Measurements from ENCODE around the gene TMEM108.

TMEM108 gene

DNA sequence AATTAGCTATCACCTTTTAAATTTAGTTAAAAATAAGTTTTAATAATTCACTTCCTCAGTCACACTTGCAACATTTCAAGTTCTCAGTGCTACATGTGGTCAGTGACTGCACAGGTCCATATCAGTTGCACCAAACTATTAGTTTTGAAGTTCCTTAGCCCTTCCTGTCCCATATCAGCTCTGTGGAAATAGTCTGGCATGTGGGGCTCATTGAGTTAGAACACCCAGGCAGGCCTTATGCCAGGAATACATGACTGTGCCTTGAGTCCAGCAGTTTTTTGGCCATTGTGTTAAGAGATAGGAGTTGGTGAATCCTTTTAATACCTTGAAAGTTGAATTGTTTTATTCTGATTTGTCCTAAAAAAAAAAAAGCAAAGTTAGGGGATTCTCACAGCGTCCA, 207.9 kb downstream of the TMEM108 start:
- DNase-seq: no peak

DNA sequence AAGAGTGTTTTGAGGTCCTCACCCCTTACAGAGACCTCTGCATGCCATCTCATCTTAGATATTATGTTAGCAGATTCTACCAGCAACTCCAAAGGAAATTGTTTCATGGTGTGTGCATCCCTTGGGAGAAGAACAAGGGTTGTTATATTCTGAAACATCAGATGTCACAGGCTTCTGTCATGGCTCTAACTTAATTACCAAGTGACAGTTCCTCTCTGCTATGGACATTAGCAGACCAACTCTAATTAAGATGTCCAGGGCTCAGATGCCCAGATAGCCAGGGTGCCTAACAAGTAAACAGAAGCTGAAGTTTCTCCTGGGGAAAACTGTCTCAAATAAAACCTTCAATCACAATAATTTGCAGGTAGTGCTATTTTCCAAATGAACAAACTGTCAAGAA, 208.6 kb downstream of the TMEM108 start:
- no peak for DNase-seq

DNA sequence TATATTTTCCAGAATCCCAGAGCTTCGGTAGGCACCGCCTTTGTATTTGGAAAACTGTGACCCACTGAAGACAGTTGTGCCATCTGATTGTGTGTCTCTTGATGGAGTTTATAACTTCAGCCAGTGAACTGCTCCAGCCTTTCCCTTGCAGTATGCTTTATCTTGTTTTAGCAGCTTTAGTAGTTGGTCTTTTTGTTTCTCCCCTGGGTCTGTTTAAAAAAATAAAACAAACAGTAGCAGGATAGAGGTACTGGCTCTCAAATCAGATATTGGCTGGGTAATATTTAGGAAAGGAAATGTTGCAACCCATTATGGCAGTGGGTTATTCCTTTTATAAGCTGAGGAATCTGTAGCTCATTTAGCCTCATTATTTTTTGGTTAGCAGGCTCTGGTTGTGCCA, 210.2 kb downstream of the TMEM108 start:
- no peak for DNase-seq

DNA sequence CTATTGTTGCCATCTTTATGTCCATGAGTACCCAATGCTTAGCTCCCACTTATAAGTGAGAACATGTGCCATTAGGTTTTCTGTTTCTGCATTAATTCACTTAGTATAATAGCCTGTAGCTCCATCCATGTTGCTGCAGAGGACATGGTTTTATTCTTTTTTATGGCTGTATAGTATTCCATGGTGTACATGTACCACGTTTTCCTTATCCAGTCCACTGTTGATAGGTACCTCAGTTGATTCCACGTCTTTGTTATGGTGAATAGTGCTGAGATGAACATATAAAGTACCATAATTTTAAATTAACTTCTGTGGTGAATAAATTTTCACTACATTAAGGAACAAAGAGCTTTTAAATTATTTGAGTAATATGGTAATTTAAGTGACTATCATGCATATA, 211.3 kb downstream of the TMEM108 start:
- DNase-seq: no peak

DNA sequence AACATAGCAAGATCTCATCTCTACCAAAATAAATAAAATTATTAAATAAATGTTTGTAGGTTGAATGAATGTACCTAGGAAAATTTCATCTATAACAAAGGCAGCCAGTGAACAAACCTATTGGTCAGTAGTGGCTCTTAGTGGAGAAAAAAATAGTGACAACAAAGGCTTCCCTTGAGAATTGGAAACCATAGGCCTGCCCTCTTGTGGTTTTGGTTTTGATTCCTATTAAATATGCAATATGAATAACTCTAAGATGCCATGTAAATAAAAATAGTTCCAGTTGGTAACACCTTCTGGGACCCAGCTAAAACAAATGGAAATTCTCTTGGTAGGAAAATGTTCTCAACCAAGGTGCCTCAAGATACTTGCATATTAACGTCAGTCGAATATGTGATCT, 216.0 kb downstream of the TMEM108 start:
- no peak for DNase-seq

DNA sequence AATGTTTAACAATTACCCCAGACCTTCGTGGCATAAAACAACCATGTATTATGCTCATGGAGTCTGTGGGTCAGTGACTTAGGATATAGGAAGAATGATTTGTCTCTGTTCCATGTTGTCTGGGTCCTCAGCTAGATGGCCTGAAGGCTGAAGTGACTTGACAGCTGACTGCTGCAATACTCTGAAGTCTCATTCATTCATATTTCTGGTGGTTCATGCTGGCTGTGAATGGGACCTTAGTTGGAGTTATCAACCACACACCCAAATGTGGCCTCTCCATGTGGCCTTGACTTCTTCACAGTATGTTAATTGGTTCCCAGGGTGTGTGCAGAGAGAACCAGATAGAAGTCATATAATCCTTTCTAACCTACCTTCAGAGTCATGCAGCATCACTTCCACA, 216.5 kb downstream of the TMEM108 start:
- no peak for DNase-seq

DNA sequence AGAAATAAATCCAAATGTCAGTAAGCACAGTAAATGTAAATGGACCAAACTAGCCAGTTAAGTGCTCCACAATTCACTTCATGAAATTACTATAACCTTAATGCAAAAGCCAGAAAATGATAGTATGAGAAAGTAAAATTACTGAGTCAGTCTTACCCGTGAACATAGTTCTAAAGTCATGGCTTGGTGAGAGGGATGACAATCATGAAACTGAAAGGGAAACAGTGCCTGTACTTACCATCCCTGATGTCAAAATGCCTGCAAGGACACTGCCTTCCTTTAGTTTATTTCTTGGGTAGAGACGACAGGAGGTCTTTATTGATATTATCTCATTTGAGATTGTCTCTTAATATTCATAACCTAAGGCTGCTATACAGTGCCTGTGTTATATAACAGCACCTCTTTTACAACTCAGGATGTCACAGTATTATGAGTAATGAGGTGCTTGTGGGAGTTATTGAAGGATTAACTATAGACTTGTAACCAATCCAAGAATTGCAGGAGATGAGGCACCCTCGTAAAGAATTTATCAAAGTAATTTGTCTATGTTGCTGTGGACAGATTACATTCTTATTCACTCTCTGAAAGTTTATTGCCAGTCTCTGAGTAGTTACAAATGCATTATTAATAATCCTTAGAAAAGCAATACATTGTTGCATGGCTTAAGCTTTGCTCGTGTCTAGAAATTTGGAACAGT, 218.7 kb downstream of the TMEM108 start:
- DNase-seq: peak; percentile 41

DNA sequence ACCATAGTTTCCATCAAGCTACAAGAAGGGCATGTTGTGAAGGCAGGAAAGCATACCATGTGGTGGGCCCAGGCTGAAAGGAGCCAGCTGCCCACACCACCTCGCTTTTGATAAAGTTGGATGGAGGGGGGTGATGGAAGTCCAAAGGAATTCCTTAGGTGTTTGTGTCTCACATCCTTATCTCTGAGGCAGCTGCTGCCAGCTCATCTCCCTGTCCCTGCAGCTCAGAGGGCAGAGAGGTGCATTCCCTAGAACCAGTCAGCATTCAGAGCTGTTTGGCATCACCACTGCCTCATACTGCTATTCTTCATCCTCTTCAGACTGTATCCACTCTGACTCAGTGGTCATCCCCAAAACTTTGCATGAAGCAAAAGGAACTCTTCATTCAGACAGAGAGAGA, 220.2 kb downstream of the TMEM108 start:
- DNase-seq: no peak

DNA sequence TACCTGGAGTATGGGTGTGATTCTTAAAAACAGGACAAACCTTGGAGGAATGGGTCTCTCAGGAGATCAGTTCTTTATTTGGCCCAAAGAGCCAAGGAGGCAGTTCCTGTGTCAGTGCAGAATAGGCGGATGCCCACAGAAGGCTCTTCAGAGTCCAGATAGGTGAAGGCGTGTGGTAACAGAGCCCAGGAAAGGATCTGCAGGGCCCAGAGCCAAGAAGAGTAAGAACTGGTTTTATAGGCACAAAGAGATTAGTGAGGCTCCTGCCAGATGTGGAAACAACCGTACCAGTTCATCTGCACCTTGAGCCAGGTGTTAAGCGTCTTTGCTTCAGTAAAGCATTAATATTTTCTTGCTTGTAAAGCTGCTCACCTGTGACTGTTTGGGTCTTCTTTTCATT, 221.6 kb downstream of the TMEM108 start:
- no peak for DNase-seq

DNA sequence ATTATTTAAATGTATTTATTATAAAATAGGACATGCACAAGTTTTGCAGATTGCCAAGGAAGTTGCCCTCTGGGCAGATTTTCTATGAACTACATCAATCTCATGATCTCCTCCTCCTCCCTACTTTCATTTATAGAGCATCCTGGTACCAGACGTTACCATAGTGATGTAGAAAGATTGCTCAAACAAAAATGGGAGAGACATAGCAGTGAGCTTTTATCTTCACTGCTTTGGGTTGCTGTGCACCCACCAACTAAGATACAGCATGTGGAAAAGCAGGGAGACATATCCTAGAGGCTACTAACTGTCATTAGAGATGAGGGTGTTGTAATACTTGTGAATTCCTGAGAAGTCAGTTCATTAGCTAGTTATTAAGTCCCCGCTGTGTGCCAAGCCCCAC, 224.1 kb downstream of the TMEM108 start:
- DNase-seq: no peak

DNA sequence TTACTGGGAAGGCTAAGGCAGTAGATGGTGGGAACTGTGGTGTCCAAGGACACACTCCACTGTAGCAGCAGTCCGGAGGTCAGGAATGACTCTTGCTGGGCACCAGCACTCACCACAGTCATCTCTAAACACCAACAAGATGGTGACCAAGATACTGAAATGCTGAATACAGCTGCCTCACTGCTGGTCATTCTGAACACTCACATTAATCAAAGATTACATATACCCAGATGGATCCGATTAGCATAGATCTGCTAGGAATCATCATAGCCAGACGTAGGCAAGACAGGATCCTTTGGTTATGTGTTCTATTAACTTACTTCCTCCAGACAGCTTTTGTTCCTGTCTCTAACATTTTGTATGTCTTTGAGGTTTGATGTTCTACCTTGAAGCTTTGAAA, 226.7 kb downstream of the TMEM108 start:
- peak; percentile 27 for DNase-seq

DNA sequence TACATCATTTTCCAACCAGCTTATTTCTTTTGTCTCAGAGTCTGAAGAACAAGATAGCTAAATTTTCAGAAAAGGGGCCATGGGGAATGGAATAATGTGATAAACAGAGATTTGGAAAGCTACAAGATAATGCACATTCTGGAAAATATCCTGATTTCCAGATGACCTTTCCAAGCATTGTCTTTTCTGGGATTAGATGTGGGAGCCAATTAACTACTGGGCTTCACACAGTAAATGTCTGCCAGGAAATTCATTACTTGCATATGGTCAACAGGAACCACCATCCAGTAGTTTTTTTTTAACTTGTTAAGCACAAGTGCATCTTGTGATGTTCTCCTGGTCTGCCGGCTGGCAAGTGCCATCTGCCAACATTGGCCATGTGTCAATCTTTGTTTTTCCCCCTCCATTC, 230.5 kb downstream of the TMEM108 start:
- DNase-seq: no peak

DNA sequence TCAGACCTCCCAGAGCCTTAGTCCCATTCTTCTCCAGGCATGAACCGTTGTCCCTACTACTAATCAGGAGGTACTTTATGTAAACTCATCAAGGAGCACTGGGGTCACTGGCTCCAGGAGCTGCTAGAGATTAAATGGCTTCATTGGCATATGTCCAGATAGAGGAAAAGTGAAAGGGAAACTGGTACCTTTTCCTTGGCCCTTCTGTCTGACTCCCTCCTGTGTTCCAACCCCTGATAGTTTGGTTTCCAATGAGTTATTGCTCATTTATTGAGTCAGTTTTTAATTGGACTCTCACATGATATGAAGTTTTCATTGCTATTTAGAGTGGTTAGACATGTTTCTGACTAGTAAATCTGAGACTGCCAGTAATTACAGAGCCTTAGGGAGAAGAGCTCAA, 231.2 kb downstream of the TMEM108 start:
- no peak for DNase-seq

DNA sequence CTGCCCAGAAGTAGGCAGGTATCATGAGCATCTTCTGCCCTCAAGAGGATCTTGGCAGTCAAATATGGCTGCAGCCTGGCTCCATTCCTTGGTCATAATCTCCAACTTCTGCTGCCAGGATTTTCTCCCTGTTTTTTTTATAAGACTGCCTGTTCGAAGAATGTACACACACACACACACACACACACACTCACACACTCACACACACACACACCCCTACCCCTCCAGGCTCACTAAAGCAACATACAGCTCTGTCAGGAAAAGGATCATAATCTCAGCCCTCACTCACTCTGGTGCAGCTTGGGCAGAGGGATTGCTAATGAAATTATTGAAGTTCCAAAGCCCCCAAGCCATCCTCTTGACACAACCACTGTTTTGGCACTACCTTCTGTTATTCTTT, 232.4 kb downstream of the TMEM108 start:
- DNase-seq: no peak

DNA sequence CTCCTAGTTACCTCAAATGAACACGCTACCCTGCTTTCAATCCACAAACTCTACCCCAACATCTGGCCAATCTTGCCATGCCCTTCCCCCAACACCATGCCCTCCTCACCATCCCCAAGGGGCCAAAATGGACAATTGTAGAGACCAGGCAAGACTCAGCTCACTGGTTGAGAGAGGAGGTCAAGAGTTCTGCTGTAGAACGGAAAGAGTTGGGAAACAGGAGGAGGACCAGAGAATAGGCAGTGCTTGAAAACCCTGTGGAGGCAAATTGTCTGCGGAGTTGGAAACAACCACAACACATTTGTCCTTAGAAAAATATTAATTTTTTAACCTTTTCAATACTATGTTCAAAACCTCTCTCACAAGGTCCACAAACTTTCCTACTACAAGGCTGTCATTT, 232.9 kb downstream of the TMEM108 start:
- DNase-seq: no peak

DNA sequence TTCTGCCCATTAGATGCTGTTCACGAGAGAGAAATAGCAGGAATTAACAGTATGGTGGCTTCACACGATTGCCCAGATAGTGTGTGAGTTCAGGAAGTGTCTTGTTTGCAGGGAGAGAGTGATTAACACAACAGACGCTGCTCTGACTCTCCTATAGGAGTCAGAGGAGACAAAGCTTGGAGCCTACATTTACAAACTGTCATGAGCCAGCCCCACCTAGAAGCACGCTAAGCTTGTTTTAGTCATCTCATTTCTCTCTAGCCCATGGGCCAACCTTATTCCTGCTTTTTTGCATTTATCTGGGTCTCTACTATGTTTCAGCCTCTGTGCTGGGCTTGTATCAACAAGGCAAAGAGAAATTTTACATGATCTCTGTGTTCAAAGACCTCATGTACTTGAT, 233.3 kb downstream of the TMEM108 start:
- DNase-seq: no peak

DNA sequence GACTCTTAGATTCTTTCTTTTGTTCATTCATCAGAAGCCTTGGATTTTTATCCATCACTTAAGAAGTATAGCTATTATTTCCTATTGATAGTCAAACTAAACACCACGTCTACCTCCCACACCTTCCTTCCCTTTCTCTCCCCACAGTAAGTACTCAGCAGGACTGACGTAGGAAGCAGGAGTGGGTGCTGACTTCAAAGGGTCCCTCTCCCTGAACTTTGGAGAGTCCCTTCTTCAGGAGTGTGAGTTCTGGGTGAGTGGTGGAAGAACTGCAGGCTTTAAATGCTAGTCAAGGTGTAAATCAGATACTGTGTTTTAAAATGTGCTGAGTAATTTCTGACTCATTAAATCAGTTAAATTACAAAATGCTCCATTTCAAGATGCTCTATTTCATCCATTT, 235.2 kb downstream of the TMEM108 start:
- no peak for DNase-seq

DNA sequence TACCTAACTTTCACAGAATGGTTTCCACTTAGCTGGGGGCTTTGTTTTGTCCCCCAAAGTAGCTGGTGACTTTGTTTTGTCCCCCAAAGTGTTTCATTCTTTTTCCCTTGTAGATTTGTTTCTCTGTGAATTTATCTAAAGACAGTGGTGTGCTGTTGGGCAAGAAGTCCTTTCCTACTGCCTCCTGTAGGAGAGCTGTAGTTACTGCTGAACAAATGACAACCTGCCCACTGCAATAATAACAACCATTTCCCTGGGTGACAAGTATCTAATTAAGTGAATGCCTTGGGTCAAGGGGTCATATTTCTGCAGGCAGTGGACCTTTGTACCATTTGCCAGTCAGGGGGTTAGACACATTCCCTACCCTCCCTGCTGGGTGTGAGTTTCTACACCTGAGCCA, 236.3 kb downstream of the TMEM108 start:
- no peak for DNase-seq

DNA sequence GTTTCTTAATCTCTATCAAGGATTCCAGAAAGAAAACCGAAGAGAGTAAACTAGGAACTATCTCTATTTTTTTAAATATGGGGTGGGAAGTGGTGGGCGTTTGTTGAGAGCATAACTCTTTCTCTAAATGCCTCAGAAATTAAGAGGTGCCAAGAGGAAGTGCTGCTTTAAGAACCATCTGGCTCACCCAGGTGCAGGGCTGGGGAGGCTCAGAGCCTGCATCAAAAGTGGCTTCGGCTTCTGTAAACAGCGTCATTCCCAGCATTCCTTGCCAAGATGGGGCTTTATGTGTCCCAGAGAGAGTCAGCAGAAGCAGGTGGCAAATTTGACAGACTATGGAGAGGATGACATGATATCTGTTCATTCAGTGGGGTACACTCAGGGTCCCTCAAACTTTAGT, 238.4 kb downstream of the TMEM108 start:
- no peak for DNase-seq

DNA sequence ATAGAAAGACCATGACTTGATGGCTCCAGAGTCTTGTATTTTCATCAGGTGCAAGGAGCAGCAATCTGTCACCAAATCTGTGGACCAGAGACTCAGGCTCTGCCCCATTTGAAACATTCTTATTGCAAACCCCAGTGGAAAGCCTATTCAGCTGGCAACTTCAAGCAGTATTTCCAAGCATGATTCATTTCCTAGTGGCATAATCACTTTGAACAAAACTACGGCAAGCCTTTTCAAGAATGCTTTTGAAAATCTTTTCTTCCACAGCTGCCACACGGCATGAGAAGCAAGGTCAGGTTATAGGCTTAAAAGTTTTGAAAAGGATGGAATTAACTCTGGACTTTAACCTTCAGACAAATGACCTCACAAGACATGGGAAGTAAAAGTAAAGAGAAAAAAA, 239.6 kb downstream of the TMEM108 start:
- no peak for DNase-seq

DNA sequence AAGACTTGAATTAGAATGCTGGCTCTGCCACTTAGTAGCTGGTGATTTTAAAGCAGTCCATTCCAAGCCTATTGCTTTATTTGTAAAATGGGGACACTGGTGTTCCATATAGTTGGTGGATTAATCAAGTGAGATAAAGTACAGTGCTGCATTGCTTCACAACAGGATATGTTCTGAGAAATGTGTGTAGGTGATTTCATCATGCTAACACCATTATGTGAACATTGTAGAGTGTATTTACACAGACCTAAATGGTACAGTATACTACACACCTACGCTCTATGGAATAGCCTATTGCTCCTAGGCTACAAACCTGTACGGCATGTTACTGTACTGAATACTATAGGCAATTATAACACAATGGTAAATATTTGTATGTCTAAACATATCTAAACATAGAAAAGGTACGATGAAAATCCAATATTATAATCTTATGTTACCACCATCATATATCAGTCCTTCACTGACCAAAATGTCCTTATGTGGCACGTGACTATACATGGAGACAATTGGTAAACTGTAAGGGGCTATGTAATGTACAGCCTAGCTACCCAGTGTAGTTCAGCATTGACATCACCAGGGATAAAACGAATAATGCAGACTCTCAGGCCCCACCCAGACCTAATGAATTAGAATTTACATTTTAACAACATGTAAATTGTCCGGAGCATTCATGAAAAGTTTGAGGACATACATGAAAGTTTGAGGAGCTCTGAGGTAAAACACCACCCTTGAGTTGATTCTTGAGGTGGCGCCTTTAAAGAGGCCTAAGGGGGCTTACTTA, 240.3 kb downstream of the TMEM108 start:
- no peak for DNase-seq

DNA sequence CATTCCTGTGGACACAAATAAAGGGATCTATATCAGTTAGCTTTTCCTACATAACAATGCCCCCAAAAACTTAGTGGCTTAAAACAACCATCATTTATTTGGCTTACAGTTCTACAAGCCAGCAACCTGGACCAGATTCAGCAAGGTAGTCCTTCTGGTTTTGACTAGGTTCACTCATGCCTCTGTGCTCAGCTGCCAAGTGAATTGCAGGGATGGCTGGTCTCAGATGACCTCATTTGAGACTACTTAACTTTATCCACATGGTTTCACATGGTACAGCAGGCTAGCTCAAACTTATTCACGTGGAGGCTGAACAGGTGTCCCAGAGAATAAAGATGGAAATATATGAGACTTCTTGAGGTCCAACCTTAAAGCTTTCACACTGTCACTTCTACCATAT, 242.4 kb downstream of the TMEM108 start:
- no peak for DNase-seq

DNA sequence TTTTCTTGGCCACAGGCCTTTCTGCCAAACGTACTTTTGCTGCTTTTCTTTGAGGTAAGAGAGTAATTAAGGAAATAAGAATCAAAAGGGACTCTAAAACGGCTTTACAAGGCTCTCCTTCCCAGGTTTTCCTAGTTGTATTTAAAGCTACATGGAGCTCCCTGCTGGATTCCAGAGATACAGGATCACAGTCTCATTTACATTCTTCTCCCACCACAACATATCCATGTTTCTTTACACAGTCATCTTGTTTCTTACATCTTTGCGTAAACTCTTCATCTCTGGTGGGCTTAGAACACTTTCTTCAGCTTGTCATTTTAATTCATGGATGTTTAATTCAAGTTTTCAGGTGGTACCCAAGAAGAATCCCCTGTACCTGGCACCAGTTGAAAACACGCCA, 244.0 kb downstream of the TMEM108 start:
- DNase-seq: peak; percentile 56

DNA sequence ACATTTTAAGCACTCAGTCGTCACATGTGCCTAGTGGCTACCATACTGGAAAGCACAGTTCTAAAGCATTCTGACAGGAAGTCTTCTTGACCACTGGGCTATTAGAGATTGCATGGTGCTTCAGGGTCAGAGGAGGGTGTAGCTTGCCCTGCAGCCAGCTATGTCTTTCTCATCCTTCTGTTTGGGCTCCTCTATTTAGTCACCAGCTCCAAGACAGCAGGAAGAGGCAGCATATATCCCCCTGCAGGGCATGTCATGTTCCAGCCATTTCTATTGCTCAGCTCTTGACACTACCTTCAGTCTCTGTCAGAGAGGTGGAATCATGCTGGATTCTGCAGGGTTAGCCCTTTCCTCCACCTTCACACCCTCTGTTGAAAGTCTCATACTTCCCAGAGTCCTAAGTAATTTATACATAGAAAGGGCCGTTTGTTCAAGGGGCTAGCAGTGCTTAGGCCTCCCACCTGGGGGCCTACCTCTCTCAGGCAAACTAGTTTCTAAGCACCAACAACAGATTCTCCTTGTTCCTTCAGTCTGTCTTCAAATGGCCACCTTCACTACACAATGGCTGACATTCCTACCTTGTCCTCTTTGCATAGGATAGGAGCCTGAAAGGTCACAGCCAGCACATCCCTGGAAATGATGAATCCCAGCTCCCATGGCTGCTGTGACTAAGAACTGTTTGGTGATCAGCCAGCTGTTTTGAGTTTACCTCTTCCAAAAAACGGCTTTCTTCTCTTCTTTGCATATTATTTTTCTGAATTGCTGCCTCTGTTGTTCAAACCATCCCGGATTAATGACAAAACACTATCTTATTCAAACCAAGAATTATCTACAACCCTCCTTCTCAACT, 246.0 kb downstream of the TMEM108 start:
- DNase-seq: no peak
